B cell (primary cell): Measurements from ENCODE around the gene SLC12A4.

Source experiments
- EZH2 ChIP-seq: IDR thresholded peaks from 2 replicates; pipeline ENCODE4 v1.6.1; 2012; ENCODE audit warnings: borderline replicate concordance, low read depth, mild to moderate bottlenecking, moderate library complexity, low read length; ENCODE audit not compliant: insufficient read depth, poor library complexity, severe bottlenecking
- TF ChIP-seq, protein P1 (sequence below): fragments of 200-600 bp; IDR thresholded peaks from one replicate; pipeline ENCODE4 v1.8.0; 2022; ENCODE audit warnings: antibody characterized with exemption, mild to moderate bottlenecking

DNA sequence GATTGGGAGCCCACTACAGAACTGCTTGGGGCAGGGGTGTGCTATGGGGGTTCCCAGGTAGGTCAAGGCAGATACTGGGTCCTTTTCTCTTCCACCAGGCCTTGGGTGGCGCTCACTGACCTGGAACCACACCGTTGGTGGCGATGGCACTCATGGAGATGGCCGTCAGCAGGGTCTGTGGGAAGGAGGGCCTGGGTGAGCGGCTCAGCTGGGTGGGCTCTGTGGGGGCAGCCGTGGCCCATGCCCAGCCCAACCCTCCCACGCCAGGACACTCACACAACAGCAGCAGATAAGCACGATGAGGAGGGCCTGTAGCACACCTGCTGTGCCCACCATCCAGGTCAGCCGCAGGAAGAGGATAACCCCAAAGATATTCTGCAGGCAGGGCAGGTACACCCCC is 10.8 kb downstream of the SLC12A4 start:
- TF ChIP-seq, protein P1, sequence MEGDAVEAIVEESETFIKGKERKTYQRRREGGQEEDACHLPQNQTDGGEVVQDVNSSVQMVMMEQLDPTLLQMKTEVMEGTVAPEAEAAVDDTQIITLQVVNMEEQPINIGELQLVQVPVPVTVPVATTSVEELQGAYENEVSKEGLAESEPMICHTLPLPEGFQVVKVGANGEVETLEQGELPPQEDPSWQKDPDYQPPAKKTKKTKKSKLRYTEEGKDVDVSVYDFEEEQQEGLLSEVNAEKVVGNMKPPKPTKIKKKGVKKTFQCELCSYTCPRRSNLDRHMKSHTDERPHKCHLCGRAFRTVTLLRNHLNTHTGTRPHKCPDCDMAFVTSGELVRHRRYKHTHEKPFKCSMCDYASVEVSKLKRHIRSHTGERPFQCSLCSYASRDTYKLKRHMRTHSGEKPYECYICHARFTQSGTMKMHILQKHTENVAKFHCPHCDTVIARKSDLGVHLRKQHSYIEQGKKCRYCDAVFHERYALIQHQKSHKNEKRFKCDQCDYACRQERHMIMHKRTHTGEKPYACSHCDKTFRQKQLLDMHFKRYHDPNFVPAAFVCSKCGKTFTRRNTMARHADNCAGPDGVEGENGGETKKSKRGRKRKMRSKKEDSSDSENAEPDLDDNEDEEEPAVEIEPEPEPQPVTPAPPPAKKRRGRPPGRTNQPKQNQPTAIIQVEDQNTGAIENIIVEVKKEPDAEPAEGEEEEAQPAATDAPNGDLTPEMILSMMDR: no peak
- TF ChIP-seq EZH2: no peak
